ENCODE results near the gene ANKRD33B.

The ANKRD33B gene

DNA sequence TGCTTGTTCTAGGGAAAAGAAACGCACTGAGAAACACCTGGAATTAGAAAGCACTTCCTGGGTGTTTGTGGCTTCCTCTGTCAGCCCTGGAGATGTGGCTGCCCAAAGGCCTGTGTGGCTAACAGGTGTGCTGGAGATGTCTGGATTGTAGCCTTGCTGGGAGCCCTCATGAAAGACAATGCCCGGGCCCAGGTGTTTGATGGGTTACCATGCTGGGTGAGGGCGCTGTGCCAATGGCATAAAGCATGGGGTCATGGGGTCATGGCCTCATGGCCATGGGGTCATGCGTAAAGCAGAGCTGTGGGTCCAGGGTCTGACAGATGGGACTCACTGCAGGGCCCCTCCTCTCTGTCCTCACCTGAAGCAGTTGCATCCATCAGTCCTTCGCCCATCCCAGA, 21.6 kb downstream of the ANKRD33B start:
- no peak overlapping the region for H3K4me3 Mint-ChIP-seq
- peaks cover 4% of the 10 kb centered on the region for H3K9me3 Mint-ChIP-seq
- H3K4me1 Mint-ChIP-seq (ENCODE audit: low read depth): peaks cover 30% of the 10 kb centered on the region
- peaks cover 18% of the 10 kb centered on the region for H3K27me3 Mint-ChIP-seq (ENCODE audit: low read depth)
- H3K27ac Mint-ChIP-seq: no peak overlapping the region
- peaks cover 25% of the 10 kb centered on the region for H3K36me3 Mint-ChIP-seq (ENCODE audit: low read depth)

DNA sequence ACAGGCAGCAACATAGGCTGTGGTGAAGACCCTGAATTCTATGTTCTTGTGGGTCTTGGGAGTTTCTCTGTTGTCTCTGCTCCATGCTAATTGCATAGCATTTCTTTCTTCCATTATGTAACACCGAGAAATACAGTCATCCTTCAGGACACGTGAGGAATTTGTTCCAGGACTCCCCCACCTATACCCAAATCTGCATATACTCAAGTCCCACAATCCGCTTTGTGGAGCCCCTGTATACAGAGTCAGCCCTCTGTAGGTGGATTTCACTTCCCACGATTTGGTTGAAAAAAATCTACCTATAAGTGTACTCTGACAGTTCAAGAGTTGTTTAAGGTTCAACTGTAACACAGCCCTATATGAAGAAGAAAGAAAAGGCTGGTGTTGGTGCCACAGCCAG, 22.1 kb downstream of the ANKRD33B start:
- H3K4me1 Mint-ChIP-seq (ENCODE audit: low read depth): peaks cover 31% of the 10 kb centered on the region
- H3K9me3 Mint-ChIP-seq: peaks cover 4% of the 10 kb centered on the region
- no peak overlapping the region for H3K27ac Mint-ChIP-seq
- H3K36me3 Mint-ChIP-seq (ENCODE audit: low read depth): peaks cover 27% of the 10 kb centered on the region
- peaks cover 18% of the 10 kb centered on the region for H3K27me3 Mint-ChIP-seq (ENCODE audit: low read depth)
- no peak overlapping the region for H3K4me3 Mint-ChIP-seq

GRCh38 chr5:10586555-10586954, 22.7 kb downstream of the ANKRD33B start:
- H3K27ac Mint-ChIP-seq: no peak overlapping the region
- peaks cover 4% of the 10 kb centered on the region for H3K9me3 Mint-ChIP-seq
- H3K27me3 Mint-ChIP-seq (ENCODE audit: low read depth): peaks cover 18% of the 10 kb centered on the region
- no peak overlapping the region for H3K4me3 Mint-ChIP-seq
- peaks cover 27% of the 10 kb centered on the region for H3K36me3 Mint-ChIP-seq (ENCODE audit: low read depth)
- H3K4me1 Mint-ChIP-seq (ENCODE audit: low read depth): peaks cover 31% of the 10 kb centered on the region

GRCh38 chr5:10588109-10588775, 24.4 kb downstream of the ANKRD33B start:
- Mint-ChIP-seq H3K36me3 (ENCODE audit: low read depth) (peaks cover 27% of the 10 kb centered on the region), H3K4me3 (no peak overlapping the region), H3K9me3 (peaks cover 4% of the 10 kb centered on the region), H3K4me1 (ENCODE audit: low read depth) (peaks cover 33% of the 10 kb centered on the region), H3K27me3 (ENCODE audit: low read depth) (peaks cover 18% of the 10 kb centered on the region), H3K27ac (no peak overlapping the region)

DNA sequence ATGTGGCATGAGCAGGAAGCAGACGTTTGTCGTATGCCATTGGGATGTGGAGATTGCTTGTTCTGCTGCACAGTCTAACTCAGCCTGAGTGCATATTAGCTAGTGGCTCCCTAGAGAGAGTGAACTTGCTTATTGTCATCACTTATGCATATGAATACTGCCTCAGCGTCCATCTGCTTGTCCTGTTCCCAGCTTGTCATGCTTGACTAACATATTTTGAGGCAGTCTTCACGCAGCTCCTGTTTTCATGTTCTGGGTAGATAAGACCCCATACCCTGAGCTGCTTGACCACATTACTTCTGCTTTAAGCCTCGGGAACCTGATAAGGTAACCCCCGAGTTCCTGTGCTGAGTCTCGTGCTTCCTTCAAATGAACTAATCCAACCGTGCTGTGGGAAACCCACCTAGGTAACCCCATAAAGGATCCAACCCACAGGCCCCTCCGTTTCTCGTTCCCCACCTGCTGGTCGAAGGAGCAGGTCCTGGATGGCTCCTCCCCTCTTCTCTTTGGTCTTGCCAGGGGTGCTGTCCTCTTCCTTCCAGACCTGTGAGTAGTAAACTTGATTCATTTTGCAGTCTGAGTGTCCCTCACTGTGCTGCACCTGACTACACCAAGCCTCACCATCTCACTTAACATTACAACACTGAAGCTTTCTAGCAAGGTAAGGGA, 25.0 kb downstream of the ANKRD33B start:
- Mint-ChIP-seq H3K27me3 (ENCODE audit: low read depth) (peaks cover 12% of the 10 kb centered on the region), H3K4me3 (no peak overlapping the region), H3K9me3 (peaks cover 4% of the 10 kb centered on the region), H3K27ac (no peak overlapping the region), H3K36me3 (ENCODE audit: low read depth) (peaks cover 24% of the 10 kb centered on the region), H3K4me1 (ENCODE audit: low read depth) (peaks cover 35% of the 10 kb centered on the region)

DNA sequence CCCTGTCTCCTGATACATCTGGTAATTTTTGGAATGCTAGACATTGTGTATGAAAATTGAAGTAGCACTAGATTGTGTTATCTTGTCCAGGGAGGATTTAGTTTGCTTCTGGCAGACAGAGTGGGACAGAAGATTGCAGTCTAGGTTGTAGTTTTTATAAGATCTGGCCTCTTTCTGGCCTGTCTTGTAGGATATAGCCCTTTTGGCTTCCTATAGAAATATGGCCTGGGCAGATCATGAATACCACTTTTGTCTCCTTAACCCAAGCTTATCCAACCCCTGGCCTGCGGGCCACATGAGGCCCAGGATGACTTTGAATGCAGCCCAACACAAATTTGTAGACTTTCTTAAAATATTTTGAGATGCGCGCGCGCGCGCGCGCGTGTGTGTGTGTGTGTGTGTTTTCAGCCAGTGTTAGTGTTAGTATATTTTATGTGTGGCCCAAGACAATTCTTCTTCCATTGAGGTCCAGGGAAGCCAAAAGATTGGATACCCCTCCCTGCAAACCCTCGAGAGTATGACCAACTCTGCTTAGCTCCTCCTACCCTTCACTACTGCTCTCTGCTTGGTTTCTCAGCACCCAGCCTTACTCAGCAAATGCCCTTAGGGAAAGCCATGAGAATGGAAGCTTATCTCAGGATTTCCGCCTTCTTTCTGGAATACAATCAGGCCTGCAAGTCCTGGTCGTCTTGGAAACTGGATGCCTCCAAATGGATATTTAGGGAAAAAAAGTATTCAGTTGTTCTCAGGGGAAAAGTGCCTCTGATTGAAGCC, 26.5 kb downstream of the ANKRD33B start:
- H3K9me3 Mint-ChIP-seq: peaks cover 4% of the 10 kb centered on the region
- H3K27ac Mint-ChIP-seq: peak overlapping the region; percentile 5
- H3K36me3 Mint-ChIP-seq (ENCODE audit: low read depth): peaks cover 19% of the 10 kb centered on the region
- H3K4me3 Mint-ChIP-seq: no peak overlapping the region
- peaks cover 32% of the 10 kb centered on the region for H3K4me1 Mint-ChIP-seq (ENCODE audit: low read depth)
- H3K27me3 Mint-ChIP-seq (ENCODE audit: low read depth): peaks cover 7% of the 10 kb centered on the region

DNA sequence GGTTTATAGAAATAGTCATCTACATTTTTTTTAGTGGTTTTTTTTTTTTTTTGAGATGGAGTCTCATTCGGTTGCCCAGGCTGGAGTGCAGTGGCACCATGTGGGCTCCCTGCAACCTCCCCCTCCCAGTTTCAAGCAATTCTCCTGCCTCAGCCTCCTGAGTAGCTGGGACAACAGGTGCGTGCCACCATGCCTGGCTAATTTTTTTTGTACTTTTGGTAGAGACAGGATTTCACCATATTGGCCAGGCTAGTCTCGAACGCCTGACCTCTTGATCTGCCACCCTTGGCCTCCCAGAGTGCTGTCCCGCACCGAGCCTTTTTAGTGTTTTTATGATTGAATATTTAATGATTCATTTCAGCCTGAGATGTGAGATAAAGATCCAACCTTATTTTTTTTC, 27.3 kb downstream of the ANKRD33B start:
- Mint-ChIP-seq H3K27ac (no peak overlapping the region), H3K4me3 (no peak overlapping the region), H3K4me1 (ENCODE audit: low read depth) (peaks cover 39% of the 10 kb centered on the region), H3K9me3 (peaks cover 6% of the 10 kb centered on the region), H3K27me3 (ENCODE audit: low read depth) (peaks cover 7% of the 10 kb centered on the region), H3K36me3 (ENCODE audit: low read depth) (peaks cover 21% of the 10 kb centered on the region)

DNA sequence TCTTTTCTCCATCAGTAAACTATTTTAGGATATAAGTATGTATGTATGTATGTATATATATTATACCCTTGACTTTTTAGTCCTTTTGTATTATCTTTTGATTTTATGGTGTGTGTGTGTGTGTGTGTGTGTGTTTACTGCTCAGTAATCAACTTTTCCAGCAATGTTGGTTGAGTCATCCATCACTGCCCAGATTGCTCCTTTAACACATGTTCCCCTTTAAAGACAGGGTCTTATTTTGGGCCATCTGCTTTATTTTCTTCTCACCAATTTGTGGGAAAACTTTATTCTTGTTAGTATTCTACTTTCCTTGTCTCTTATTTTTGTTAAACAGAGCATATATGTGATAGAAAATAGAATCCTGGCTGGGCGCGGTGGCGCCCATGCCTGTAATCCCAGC, 28.1 kb downstream of the ANKRD33B start:
- Mint-ChIP-seq H3K4me3 (no peak overlapping the region), H3K36me3 (ENCODE audit: low read depth) (peaks cover 28% of the 10 kb centered on the region), H3K4me1 (ENCODE audit: low read depth) (peaks cover 47% of the 10 kb centered on the region), H3K27ac (no peak overlapping the region), H3K9me3 (peaks cover 10% of the 10 kb centered on the region), H3K27me3 (ENCODE audit: low read depth) (peaks cover 7% of the 10 kb centered on the region)

GRCh38 chr5:10592601-10593000, 28.7 kb downstream of the ANKRD33B start:
- Mint-ChIP-seq H3K4me3 (no peak overlapping the region), H3K27ac (peak overlapping the region; percentile 23), H3K27me3 (ENCODE audit: low read depth) (peaks cover 7% of the 10 kb centered on the region), H3K9me3 (peaks cover 10% of the 10 kb centered on the region), H3K36me3 (ENCODE audit: low read depth) (peaks cover 33% of the 10 kb centered on the region), H3K4me1 (ENCODE audit: low read depth) (peaks cover 54% of the 10 kb centered on the region)

GRCh38 chr5:10593531-10594181, 29.8 kb downstream of the ANKRD33B start:
- H3K9me3 Mint-ChIP-seq: peaks cover 10% of the 10 kb centered on the region
- H3K36me3 Mint-ChIP-seq (ENCODE audit: low read depth): peaks cover 35% of the 10 kb centered on the region
- no peak overlapping the region for H3K4me3 Mint-ChIP-seq
- H3K27me3 Mint-ChIP-seq (ENCODE audit: low read depth): peaks cover 4% of the 10 kb centered on the region
- H3K27ac Mint-ChIP-seq: no peak overlapping the region
- peaks cover 59% of the 10 kb centered on the region for H3K4me1 Mint-ChIP-seq (ENCODE audit: low read depth)

DNA sequence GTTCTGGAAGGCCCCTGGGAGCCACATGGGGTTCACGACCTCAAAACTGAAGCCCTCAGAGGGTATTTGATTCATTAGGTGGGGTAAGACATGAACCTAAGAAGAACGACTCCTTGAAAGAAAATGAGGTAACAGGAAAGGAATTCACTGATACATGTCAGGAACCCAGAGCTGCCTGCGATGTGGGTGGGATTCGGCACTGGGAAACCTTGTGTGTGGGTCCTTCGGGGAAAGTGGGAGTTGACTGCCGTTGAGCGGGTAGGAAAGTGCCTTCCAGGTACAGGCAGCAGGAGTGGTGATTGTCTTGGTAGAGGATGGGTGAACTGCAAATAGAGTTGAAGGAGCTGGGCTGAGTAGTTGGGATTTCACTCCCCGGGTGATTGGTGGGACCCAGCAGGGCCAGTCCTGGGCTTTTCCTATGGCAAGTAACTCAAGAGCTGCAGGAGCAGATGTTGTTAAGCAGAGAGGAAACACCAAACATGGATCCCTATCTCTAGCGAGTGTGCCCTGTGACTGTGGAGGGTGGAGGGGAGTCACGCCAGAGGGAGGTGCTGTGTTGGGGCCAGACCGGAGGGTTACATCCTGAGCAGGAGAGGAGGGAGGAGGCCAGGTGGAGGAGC, 30.8 kb downstream of the ANKRD33B start:
- no peak overlapping the region for H3K4me3 Mint-ChIP-seq
- H3K27ac Mint-ChIP-seq: peak overlapping the region; percentile 59
- no peaks in the 10 kb centered on the region for H3K27me3 Mint-ChIP-seq (ENCODE audit: low read depth)
- peaks cover 6% of the 10 kb centered on the region for H3K9me3 Mint-ChIP-seq
- peaks cover 29% of the 10 kb centered on the region for H3K36me3 Mint-ChIP-seq (ENCODE audit: low read depth)
- peaks cover 59% of the 10 kb centered on the region for H3K4me1 Mint-ChIP-seq (ENCODE audit: low read depth)

- Mint-ChIP-seq H3K4me3 (peak overlapping the region; percentile 56), H3K9me3 (peaks cover 6% of the 10 kb centered on the region), H3K36me3 (ENCODE audit: low read depth) (peaks cover 26% of the 10 kb centered on the region), H3K4me1 (ENCODE audit: low read depth) (peaks cover 62% of the 10 kb centered on the region), H3K27me3 (ENCODE audit: low read depth) (no peaks in the 10 kb centered on the region), H3K27ac (no peak overlapping the region)
Measured at GRCh38 chr5:10595293-10595671, 31.4 kb downstream of the ANKRD33B start.

DNA sequence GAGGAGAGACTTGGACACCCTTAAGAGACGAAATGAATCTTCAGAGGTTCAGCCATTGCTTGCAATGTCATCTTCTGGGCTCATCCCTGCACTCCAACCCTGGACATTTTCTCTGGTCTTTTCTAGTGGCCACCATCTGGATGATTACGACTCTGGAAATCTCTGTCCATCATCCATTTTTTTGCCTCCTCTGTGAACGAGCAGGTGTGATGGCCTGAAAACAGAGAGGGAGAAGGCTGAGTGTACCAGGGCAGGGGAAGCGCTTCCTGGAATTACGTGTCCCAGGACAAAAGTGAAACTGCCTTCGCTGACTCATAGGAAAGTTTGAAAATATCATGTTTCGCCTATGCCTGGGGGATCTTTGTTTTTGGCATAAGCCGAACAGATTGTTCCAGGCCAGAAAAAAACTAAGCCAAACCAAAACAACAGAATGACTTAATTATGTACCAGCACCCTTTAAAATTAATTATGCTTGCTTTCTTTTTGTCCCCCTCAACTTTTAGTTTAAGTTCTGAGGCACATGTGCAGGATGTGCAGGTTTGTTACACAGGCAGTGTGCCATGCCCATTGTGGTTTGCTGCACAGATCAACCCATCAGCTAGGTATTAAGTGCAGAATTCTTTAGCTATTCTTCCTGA, 31.9 kb downstream of the ANKRD33B start:
- Mint-ChIP-seq H3K4me3 (peak overlapping the region; percentile 56), H3K4me1 (ENCODE audit: low read depth) (peaks cover 62% of the 10 kb centered on the region), H3K27me3 (ENCODE audit: low read depth) (no peaks in the 10 kb centered on the region), H3K9me3 (peaks cover 6% of the 10 kb centered on the region), H3K36me3 (ENCODE audit: low read depth) (peaks cover 24% of the 10 kb centered on the region), H3K27ac (peak overlapping the region; percentile 75)

DNA sequence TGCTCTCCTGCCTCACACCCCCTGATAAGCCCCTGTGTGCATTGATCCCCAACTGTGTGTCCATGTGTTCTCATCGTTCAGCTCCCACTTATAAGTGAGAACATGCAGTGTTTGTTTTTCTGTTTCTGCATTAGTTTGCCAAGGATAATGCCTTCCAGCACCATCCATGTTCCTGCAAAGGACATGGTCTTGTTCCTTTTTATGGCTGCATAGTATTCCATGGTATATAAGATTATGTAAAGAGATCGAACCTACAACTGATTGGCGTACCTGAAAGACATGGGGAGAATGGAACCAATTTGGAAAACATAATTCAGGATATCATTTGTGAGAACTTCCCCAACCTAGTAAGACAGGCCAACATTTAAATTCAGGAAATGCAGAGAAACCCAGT, 32.4 kb downstream of the ANKRD33B start:
- Mint-ChIP-seq H3K4me3 (peak overlapping the region; percentile 56), H3K27ac (peak overlapping the region; percentile 75), H3K4me1 (ENCODE audit: low read depth) (peaks cover 62% of the 10 kb centered on the region), H3K27me3 (ENCODE audit: low read depth) (no peaks in the 10 kb centered on the region), H3K9me3 (peaks cover 6% of the 10 kb centered on the region), H3K36me3 (ENCODE audit: low read depth) (peaks cover 24% of the 10 kb centered on the region)
